NOMO-1 treated with DMSO at 0.1 percent for 48 hours (cell line): ENCODE data around the gene CSK.

Experiments
- DNase-seq: peaks from one replicate; lab custom pipeline; 2025; ENCODE audit not compliant: unreplicated experiment; lab: John Stamatoyannopoulos, UW

The CSK gene

DNA sequence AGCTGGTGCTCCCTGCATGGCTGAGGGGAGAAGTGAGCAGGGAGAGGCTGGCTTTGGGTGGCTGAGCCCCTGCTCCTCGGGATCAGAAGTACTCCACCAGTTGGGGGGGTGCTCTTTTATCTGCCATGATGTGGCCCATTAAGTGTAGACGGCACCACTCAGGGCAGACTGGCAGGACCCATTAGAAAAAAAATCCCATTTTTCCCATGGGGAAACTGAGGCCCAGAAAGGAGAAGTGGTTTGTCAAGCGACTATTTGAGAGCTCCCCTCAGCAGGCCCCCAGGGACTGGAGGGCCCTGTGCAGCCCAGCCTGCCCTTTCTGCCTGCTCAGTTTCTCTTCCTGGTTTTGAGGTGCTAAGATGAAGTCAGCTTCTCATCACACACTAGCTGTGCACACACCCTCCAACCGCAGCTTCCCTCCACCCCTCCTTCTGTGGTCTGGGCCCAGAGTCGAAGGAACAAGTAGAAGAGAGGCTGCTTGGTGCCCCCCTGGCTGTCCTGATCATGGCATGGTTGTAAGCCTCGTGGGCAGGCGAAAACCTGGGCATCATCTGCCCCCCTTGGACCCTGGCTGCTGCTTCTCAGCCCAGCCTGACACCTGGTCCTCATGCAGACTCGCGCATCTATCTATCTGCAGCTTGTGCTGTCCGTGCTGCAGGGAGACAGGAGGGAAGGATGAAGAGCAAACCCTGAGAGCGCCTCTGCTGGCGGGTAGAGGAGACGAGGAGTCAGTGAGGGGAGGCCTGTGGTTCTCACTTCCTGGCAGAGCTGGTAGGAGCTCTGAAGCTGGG, 5.6 kb downstream of the CSK start:
- peak; percentile 99 for DNase-seq

DNA sequence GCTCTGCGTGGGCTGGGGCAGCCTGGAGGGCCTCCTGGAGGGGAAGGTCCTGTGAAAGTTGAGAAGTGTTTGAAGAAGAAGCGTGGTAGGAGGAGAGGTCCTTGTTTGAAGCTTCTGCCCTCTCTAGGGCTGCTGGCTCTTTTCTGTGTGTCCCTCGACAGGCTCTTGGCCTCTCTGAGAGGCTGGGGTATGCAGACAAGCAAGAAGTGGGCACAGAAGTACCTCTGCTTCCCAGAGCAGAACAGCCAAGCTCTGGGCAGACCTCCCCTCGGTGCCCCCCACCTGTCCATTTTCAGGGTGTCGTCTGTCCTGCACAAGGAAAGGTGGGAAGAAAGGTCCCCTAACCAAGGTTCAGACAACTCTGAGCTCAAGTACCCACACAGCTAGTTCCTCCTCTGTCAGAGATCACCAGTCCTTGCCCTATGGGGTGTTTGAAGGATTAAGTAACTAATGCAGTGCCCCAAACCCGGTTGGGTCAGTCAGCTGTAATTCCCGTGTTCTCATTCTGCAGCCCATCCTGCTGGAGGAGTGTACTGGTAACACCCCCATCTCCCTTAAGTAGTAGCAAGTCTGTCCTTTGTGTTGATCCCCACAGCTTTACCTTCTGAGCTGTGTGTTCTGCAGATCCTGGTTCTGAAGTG, 6.3 kb downstream of the CSK start:
- peak; percentile 24 for DNase-seq

DNA sequence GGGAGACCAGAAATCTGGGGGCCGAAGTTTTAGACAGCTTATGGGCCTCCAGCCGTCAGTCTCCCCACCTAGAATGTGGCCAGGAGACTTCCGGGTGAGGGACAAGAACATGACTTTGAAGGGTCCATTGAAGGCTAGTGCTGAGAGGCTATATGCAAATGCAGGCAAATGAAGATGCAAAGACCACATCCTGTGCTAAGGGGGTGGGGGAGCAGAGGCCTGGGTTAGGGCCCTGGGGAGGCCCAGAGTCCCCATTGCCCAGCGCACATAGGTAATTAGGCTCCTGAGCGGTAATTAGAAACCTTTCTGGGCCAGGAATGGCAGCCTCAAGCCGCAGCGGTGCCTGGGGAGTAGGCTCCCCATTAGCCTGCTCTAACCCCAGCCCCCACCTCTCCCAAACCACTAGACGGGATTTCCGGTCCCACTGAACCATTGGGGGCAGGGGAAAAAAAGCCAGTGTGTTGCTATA, 6.8 kb downstream of the CSK start:
- peak; percentile 47 for DNase-seq

DNA sequence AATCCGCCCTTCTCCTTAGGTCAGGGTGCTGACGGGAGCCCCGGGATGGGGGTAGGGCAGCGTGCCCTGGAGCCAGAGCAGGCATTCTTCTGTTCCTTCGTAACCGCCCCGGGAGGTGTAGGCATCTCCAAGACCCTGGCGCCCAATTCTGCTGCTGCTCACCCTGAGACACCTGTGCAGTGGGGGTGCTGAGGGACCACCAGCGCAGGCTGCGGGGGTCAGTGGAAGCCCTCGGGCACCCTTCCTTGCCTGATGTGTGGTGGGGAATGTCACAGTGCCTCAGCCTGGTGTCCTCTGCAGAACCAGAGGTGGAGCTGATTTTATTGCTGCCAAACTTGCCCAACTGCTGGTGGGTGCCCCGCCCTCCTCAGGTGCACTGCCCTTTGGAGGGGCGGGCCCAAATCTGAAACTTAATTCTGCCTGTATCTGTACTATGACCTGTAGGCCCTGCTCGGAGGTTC, 7.3 kb downstream of the CSK start:
- DNase-seq: peak; percentile 49

DNA sequence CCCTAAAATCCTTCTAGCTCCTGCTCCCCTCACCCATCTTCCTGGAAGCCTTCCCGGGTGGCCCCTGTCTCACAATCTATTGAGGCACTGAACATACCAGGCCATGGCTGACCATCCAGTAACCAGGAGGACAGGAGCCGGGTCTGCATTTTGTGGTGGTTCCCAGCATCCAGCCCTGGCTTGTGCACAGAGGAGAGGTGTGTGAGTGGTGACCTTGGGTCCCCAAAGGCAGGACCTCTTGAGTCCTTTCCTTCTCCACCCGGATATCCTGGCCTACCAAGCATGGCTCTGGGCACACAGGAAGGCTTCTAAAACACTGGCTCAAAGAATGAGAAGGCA, 7.8 kb downstream of the CSK start:
- no peak for DNase-seq

DNA sequence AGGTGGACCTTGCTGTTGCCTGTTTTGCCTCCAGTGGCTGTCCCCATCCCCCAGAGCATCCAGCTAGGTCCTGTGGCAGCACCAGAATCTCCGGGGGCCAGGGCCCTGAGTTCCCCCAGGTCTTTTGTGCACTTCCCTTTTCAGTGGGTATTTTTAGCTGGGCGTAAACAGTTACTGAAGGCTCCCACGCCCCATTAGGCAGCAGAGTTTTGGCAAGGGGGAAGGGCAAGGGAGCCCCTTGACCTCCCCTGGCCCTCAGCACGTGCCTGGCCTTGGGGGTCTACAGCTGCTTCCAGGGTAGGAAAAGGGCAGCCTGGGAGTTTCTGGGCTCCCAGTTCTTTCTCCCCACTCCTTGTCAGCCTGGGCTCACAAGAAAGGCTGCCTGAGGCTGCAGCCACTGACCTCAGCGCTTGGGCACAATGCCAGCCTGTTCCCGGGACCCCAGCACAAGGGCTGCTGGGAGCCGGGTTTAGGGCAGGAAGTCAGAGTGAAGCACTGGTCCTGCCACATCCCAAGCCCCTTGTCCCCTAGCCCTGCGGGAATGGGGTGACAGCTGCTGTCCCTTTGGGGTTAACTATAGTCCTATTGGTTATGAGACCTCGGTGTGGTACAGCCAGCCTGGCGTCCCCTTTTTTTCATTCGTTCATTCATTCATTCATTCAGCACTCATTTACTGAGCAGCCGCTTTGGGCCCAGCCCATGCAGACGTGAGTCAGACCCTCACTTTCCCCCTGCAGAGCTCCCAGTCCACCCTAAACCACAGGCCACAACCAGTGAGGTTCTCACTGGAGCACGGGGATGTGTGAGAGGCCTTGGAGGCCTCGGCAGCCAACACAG, 8.4 kb downstream of the CSK start:
- peak; percentile 85 for DNase-seq

DNA sequence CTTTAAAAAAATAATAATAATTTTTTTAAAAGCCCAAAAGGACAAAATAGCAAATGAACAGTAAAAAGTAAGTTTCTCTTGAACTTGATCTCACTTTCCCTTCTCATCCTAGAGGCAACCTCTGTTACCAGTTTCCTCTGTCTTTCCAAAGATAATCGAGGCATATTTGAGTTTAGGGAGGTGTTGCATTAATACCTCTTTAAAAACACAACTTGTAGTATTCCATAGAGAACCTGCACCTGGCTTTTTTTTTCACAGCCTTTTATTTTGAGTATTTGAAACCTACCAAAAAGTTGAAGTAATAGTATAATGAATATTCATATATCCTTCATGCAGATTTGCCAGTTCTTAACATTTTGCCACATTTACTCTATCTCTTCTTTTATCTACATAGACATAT, 9.1 kb downstream of the CSK start:
- no peak for DNase-seq

DNA sequence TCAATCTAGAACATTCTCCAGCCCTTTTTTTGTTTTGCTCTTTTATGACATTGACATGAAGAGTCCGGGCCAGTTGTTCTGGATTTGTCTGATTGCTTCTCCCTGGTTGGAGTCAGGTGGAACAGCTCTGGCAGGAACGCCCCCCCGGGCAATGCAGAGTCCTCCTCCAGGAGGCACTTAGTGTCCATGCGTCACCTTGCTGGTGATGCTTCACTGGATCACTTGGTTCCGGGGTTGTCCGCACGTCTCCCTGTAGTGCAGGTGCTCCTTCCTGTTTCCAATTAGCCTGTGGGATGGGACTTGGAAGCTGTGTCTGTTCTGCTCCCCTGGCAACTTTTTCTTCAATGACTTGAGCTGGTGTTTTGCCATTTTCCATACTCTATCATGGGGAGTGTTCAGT, 9.8 kb downstream of the CSK start:
- DNase-seq: no peak

DNA sequence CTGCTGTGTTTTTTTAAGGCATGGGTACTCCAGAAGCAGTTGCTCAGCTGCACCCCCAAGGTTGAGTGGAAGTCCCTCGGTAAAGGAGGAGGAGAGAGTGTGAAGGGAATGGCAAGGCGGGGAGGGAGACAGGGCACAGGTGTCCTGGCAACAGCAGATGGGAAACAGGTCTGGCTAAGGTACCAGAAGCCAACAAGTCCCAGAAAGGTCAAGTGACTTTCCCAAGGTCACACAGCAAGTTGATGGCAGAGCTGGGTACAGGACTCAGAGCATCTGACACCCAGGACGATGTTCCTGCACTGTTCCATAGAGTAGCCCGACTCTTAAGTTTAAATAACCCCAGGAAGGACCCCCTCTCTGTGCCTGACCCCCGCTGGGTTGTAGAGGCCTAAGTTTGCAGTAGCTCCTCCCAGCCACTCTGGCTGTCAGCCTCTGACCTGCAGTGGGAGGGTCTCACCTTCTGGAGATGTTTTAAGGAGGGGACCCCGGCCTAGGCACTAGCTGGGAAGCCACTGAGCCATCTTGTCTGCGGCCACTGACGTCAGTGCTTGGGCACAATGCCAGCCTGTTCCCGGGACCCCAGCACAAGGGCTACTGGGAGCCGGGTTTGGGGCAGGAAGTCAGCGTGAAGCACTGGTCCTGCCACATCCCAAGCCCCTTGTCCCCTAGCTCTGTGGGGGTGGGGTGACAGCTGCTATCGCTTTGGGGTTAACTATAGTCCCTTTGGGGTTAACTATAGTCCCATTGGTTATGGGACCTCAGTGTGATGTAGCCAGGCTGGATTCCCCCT, 10.5 kb downstream of the CSK start:
- no peak for DNase-seq

DNA sequence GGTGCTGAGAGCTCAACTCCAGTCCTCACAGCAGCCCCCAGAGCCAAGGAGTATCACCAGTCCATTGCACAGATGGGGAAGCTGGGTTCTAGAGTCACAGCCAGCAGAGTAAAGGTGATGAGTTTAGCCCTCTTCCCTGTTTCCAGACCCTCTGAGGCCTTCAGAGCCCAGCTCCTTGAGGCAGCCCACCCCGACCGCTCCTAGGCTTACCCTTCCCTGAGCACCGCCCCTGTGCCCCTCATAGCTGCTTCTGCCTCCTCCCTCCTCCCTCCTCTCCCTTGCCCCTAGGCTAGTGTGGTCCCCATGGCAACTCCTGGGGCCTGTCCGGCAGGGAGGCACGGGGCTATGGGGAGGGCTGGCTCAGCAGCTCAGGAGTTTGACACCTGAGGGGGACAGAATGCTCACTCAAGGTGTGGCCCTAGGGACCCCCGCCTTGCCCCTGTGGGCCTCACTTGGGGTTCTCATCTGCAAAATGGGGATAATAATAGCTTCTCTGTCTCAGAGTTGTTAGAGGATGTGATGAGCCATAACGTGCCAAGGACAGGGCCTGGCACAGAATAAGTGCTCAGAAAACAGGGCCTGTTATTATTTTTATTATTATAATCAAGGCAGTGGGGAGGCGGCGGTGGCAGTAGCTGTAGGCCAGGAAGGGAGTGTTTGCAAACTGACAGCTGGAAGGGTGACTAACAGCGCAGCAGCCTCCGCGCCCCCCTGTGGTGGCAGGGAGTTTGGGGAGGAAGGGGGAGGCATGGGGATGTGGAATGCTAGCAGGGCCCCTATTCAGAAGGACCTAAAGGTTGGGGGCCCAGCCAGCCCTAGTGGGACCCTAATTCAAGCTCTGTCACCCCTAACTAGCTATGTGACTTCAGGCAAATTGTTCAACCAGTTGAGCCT, 11.5 kb downstream of the CSK start:
- no peak for DNase-seq

DNA sequence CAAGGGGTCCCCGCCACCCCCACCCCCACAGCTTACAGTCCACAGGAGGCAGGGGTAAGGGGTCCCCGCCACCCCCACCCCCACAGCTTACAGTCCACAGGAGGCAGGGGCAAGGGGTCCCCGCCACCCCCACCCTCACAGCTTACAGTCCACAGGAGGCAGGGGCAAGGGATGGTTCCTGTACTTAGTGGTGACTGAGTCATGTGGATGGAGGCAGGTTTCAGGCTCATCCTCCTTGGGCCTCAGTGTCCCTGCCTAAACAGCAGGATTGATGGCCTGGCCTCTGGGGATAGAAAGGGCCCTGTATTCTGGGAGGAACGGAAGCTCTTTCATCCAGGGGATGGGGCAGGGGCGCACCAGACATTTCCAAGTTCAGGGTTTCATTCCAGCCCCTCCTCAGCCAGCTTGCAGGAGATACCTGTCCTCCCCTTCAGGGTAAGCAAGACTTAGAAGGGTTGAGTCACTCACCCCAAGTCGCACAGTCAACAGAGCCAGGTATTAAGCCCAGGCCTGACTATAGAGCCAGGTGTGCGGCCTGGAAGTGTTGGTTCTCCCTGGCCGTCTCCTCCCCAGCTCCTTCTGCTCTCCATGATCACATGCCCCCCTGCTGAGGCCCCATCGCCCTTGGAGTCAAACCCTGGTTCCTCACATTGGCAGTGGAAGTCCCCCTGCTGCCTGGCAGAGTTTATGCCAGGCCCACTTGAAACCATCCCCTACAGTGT, 12.5 kb downstream of the CSK start:
- no peak for DNase-seq

DNA sequence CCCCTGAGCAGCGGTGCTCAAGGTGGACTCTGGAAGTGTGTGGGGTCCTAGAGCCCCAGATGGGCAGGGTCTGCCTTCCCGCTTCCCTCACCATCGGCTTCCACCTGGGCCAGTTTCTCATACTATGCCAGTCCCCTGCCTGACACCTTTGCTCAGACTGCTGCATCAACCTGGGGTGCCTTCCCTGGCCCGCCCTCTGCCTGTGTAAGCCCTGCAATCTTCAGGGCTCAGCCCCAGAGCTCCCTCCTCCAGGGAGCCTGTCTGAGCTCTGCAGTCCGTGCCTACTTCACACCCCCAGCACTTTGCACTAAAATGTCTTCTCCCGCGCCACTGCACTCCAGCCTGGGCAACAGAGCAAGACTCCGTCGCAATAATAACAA, 13.1 kb downstream of the CSK start:
- no peak for DNase-seq

DNA sequence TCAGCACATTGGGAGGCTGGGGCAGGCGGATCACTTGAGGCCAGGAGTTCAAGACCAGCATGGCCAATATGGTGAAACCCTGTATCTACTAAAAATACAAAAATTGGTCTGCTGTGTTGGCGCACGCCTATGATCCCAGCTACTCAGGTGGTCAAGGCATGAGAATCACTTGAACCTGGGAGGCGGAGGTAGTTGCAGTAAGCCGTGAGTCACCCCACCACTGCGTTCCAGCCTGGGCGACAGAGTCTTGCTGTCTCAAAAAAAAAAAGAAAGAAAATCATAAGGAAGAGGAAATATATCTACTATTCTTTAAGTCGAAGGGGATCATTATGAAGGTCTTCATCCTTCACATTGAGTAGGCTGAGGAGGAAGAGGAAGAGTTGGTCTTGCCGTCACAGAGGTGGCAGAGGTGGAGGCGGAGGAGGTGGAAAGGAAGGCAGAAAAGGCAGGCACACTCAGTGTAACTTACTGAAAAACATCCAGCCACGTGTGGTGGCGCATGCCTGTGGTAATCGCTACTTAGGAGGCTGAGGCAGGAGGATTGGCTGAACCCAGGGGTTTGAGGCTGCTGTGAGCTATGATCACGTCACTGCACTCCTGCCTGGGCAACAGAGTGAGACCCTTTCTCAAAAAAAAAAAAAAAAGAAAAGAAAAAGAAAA, 14.2 kb downstream of the CSK start:
- DNase-seq: no peak

DNA sequence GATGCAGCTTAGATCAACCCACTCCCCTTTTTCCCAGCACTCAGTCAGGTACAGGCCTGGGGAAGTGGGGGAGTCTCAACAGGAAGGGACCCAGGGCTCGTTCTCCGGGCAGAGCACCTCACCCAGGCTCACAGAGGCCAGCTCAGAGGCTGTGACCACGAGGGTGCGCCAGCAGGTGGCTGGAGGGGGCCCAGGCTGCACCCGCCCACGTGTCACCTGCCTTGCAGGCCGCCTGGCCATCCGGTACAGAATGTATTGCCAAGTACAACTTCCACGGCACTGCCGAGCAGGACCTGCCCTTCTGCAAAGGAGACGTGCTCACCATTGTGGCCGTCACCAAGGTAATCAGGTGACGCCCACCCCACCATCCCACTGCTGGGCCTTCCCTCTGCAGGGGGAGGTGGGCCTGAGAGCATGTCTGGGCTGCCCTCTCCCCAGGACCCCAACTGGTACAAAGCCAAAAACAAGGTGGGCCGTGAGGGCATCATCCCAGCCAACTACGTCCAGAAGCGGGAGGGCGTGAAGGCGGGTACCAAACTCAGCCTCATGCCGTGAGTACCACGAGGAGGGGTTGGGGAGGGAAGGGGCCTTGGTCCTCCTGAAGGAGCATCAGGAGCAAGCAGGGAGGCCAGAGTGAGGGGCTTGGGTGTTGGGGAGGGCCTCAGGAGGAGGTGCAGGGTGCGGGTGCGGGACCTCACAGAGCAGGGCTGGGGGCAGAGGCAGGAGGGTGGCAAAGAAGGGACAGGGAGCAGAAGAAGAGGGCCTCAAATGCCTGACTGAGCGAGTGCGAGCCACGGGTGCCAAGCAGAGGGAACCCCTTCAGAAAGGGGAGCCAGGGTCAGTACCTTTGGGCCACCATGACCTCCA, 16.7 kb downstream of the CSK start:
- DNase-seq: no peak

DNA sequence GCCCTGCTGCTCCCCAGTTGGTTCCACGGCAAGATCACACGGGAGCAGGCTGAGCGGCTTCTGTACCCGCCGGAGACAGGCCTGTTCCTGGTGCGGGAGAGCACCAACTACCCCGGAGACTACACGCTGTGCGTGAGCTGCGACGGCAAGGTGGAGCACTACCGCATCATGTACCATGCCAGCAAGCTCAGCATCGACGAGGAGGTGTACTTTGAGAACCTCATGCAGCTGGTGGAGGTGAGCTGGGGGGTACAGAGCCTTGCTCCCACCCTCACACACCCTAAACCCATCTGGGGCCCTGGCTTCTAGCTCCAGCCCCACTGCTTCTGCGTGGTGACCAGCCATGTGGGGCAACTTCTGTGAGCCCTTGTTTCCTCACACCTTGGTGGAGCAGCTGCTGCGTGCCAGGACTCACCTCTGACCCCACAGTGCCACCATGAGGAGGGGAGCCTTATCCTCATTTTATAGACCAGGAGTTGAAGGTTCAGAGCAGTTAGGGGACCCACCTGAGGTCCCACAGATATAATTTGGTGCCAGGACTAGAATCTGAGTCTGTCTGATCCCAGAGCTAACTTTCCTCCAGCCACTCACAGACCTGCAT, 17.5 kb downstream of the CSK start:
- DNase-seq: peak; percentile 49

DNA sequence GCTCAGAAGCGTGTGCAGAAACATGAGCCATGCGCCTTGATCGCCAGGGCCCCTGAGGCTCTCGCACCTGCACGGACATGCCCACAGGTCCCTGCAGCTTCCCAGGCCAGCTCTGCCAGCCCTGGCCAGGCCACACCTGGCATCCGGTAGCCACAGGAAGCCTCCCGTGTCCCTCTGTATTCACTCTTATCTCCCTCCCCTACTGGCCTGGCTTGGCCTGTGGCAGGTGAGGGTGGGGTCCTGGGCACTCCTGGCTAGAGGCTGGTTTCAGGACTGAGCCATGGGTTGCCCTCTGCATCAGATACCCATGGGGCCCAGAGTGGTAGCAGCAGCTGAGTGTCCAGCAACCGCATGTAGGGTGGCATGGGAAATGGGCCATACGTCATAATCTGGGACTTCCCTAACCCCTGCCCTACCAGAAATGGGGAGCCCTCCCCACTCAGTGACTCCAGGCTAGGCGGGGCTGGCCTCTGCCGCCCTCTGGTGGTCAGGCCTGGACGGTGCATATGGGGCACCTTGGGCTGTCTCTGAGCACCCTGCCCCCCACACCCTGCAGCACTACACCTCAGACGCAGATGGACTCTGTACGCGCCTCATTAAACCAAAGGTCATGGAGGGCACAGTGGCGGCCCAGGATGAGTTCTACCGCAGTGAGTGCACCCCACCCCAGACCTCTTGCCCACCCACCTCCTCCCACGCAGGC, 18.1 kb downstream of the CSK start:
- DNase-seq: peak; percentile 86

DNA sequence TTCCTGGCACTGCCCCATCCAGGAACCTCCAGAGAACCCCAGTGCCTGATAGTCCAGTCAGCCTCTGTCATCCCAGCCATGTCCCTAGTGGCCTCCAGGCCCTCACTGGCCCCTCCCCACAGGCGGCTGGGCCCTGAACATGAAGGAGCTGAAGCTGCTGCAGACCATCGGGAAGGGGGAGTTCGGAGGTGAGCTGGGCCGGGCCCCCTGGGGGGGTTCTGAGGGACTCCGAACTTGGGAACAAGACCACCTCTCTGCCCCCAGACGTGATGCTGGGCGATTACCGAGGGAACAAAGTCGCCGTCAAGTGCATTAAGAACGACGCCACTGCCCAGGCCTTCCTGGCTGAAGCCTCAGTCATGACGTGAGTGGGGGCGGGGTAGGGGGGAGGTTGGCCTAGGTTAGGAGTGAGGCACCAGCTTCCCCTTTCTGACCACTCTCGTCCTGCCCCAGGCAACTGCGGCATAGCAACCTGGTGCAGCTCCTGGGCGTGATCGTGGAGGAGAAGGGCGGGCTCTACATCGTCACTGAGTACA, 18.7 kb downstream of the CSK start:
- DNase-seq: peak; percentile 69
